ENCODE data around the gene C5orf46.
"Not testable (repeated sequence)": the region's sequence is repeated elsewhere in the genome, so short reads cannot be mapped to it uniquely, and the experiment has no call there.

C5orf46 gene

DNA sequence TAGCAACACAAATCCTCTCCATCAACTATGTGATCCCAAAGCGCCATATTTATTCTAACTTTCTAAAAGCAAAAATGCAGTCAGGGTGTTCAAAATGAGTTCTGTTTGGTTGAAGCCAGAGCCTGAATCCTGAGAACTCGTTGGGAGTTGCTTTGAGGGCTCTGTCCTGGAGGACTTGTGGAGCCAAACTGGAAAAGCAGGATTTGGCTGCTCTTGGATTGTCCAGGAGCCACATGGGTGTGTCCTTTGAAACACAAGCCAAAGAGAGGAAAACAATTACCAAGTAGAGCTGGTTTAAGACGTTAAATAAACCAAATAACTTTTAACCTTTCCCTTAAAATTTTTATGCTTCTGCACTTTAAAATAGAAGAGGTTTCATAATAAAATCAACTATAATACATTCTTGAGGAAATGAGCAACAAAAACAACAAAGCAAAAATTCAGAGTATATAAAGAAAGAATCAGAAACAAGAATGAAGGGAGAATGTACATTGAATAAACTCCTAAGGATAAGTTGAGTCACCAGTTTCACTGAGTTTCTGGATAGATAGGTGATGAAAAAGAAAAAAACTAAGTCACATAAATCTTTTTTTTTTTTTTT lies 13.5 kb downstream of the C5orf46 start:
- no peak for DNase-seq

DNA sequence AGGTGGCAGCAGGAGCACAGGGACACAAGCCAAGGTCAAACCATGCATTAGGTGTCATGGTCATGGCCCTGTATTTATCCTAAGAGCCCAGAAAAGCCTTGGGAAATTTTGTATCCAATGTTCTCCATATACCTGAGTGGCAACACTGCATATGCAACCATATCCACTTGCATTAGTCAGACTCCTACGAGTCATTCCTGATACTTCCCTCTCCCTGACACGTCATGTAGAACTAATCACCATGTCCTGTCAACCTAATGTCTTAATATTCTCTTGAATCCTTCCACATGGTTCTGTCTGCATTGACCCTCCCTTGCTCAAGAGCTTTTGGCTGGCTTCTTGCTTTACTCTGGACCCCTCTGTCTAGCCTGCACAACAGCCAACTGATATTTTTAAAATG lies 18.4 kb downstream of the C5orf46 start:
- DNase-seq, result no peak

DNA sequence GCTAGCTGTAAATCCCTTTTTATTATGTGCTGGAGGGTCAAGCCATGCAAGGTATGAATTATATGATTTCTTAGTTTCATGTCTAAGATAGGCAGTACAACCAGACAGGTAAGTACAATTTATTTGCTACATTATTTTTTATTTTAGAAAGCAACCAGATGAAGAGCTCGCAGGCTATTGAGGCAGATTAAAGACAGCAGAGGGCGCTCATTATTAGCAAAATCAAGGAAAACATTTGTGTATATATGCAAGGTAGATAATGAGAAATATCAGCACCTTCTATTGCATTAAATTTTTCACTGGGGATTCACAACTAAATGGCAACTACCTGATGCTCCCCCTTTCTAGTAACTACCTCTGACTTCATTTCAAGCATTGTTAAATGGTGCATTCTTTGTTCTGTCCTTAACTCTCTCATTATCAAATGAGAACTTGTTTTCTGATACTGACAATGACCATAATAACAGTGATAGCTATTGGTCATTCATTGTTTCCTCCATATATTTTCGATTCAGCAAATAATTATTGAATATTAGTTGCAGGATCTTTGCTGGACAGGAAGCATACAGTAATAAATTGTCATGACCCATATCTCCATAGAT lies 19.2 kb downstream of the C5orf46 start:
- peak in 1 of 2 experiments; percentile 30 for DNase-seq

DNA sequence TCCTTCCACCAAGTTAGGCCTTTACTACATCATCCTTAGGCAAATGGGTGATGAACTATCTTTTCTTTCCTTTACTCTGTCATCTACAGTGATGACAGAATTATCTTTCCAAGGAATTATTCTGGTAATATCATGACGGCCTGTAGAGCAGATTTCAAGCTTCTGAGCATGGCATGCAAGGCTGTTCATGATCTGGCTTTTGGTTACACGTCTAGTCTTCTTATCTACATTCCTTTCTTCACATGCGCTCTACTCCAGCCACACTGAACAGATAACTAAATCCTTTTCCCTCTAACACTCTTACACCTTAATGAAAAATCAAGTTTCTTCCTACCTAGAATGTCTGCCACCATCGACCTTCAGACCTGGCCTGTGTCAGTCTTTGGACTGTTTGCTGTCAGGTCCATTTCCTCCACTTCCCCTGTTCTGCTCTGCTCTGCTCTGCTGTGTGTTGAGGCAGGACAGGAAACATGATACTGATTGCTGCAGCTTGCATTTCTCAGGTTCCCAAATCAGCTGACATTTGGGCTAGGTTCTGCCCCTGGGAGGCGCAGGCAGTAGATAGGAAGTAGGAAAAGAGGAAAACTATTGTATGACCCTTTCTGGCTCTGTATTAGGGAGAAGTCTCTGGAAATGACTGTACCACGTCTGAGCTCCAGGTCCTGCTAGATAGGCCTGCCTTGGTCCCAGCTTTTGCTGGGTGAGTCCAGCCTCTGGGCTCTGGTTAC lies 23.6 kb downstream of the C5orf46 start:
- DNase-seq, result no peak

DNA sequence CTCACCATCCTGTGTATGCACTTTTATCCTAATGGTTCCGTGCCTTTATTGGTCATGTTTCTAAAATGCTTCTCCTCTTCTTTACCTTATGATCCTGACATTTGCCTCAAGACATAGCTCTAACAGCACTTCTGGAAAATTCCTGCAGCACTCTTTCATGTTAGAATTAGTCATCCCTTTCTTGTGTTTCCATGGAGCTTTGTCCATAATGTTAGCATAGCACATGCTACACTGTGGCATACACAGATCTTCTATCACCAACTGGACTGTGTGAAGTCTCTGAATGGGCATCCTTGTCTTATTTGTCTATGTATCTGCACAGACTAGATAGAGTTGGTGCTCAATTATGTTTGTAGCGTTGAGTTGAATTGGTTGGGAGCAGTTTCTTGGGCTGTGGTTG lies 25.9 kb downstream of the C5orf46 start:
- DNase-seq, result no peak

DNA sequence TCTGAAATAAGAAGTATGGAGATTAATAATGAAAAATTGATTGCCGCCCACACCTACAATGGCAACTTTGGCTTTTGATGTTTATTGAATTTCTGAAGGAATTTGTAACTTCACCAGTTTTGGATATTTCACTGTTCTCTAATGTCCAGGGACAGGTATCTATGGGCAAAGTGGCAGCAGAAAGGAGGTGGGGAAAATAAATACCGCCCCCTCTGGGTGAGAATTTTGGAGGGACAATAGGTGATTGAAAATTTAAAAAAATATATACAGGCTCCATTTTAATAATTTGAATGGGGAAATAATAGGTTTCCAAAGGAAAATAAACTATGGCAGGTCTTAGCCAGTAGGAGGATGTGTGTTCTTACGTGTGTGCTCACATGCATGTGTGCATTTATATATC lies 26.6 kb downstream of the C5orf46 start:
- no peak for DNase-seq

DNA sequence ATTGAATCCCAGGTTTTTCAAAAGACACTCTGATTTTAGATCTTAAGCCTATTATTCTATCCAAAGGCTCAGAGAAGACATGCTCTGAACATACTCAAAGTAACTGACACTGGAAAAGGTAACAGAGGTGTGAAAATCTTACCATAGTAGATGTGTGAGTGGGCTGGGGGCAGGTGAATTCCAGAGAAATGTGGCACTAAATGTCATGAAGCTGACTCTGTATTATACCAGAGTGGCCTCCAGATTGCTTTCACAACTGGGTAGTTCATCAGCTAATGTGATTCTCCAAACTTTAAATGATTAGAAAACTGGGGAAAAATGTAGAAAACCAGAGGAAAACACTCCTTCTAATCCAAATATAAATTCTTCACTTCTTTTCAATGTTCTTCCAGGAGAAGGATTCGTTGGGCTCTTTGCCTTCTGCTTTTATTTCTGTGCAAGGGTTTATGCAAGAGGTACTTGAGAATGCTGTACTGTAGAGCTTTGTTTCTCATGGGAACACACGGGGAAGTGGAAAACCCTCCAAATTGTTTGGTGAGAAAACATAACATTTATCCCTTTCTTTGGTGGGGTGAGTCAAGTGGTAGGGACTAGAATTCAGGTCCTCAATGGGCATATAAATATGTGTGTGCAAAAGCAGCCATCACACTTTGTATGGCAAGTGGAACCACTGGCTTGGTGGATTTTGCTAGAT lies 28.1 kb downstream of the C5orf46 start, which contains the start of gene SCGB3A2:
SCGB3A2 (plus strand) TSS at position 646 of the 694 bp plus-strand sequence. CDS start 93 bp downstream, outside the sequence.
- DNase-seq, result no peak

DNA sequence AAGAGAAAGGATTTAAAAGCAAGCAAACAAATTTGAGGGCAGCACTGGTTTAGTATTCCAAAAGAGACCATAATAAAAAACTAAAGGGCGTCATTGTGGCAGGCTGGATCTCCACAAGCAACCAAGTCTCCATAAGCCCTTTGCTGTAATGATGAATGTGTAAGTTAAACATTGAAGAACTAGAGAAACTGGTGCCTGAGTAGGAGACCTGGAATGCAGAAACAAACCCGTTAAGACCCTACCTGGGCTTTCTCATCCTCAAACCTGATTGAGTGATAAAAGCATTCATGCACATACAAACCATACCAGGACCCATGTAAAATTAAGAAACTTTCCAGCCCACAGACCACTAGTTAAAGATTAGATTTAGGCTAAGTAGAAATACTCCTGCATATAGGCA lies 29.7 kb downstream of the C5orf46 start:
- no peak for DNase-seq

DNA sequence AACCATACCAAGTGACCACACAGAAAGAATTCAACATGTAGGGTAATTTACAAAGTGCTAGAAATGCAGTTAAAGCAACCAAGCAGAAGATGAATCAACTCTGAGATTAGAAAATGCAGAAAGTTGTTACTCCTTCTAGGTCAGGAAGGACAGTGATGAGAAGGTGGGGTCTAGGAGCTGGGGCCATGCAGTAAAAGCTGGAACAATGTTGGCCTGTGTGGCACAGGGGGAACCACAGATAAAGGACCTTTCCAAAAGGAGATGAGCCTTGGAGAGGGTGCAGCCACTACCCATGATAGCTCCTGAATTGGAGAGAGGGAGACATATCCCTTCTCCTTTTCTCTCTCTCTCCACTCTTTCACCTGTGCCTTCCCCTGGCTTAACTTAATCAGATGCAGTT lies 30.2 kb downstream of the C5orf46 start:
- DNase-seq, result no peak

DNA sequence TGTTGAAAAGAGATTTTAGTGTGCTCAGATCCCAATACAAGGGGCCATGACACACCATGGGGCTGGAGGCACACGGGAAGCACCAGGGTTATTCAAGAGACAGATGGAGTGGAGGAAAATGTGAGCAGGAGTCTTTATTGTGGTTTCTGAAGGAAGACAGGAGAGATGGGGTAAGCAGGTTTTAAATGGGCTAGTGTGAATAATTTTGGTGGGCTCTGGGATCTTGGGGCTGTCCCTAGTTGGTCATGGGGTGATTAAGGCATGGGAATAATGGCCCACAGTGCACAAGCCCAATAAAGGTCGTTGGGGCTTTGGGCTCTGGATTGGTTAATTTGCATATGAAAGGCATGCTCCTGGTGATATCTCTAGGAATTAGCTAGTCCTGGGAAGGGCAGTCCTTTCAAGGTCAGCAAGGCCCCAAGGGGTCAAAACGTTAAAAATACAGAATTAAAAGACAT lies 31.4 kb downstream of the C5orf46 start:
- no peak for DNase-seq

DNA sequence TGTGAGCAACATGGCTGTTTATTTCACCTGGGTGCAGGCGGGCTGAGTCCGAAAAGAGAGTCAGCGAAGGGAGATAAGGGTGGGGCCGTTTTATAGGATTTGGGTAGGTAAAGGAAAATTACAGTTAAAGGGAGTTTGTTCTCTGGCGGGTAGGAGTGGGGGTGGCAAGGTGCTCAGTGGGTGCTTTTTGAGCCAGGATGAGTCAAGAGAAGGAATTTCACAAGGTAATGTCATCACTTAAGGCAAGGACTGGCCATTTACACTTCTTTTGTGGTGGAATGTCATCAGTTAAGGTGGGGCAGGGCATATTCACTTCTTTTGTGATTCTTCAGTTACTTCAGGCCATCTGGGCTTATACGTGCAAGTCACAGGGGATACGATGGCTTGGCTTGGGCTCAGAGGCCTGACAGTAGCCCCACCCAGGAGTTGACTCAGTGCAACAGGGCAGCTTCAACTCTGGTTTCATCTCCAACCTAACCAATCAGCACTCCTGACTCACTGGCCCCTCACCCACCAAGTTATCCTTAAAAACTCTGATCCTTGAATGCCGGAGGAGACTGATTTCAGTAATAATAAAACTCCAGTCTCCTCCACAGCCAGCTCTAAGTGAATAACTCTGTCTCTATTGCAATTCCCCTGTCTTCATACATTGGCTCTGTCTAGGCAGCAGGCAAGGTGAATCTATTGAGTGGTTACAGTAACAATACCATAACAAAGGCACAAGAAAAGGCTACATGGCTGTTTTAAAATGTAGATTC lies 32.0 kb downstream of the C5orf46 start:
- DNase-seq, result not testable (repeated sequence)

DNA sequence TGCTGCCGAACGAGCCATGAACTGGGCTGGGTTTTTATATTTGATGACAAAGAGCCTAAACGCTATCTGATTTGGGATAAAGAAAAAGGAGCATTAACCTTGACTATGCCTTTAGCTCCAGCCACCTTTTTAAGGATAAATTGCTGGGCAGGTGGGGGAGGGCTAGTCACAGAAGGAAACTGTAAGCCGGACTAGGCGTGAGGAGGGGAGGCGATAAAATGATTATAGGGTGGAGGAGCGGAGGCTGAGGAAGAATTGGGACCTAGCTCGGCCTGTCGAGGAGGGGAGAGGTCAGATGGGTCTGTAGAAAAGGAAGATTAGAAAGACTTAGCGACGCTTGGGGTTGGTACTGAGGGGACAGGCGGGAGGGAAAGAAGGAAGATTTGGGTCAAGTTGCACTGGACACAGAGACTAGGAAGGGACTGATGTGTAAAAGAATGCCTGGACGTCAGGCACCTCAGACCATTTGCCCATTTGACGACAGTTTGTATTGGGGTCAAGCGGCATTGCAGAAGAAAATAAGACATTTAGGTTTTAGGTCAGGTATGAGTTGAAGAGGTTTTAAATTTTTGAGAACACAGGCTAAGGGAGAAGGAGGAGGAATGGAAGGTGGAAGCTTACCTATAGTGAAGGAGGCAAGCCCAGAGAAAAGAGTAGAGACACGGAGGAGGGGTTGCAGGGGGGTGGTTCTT lies 33.4 kb downstream of the C5orf46 start:
- DNase-seq, result not testable (repeated sequence)

DNA sequence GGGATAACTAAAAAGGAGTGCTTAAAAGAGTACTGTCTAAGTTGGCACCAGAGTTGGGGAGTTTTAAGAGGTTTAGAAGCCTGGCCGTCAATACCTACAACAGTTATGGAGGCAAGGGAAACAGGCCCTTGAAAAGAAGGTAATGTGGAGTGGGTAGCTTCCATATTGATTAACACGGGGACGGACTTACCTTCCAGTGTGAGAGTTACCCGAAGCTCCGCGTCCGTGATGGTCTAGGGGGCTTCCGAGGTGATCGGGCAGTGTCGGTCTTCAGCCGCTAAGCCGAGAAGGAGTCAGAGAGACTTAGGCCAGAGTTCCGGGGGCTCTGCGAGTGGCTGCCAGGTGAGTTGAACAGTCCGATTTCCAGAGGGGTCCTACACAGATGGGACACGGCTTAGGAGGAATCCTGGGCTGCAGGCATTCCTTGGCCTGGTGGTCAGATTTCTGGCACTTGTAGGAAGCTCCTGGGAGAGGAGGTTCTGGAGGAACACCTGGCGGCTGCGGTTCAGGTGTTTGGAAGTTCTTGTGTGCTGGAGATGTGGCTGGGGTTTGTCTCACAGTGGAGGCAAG lies 34.3 kb downstream of the C5orf46 start:
- not testable (repeated sequence) for DNase-seq

DNA sequence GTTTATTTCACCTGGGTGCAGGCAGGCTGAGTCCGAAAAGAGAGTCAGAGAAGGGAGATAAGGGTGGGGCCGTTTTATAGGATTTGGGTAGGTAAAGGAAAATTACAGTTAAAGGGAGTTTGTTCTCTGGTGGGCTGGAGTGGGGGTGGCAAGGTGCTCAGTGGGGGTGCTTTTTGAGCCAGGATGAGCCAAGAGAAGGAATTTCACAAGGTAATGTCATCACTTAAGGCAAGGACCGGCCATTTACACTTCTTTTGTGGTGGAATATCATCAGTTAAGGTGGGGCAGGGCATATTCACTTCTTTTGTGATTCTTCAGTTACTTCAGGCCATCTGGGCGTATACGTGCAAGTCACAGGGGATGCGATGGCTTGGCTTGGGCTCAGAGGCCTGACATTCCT lies 36.4 kb downstream of the C5orf46 start:
- not testable (repeated sequence) for DNase-seq

DNA sequence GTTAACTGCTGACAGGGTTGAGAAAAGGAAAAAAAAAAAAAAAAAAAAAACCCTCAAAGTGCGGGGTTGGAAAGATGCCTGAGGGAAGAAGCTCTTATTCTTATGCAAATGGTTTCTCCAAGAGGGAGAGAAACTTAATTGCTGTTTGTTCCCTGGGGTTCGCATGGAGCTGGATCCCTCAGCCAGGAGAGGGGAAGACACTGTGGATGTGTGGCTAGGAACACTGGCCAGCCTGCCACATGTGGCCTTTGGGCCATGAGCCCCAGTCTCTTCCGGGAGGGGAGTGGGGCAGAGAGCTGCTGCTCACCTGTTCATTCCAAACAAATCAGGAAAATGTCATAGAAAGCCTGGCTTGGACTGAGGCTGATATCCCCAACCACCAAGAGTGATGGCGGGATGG lies 37.2 kb downstream of the C5orf46 start:
- DNase-seq, result no peak

DNA sequence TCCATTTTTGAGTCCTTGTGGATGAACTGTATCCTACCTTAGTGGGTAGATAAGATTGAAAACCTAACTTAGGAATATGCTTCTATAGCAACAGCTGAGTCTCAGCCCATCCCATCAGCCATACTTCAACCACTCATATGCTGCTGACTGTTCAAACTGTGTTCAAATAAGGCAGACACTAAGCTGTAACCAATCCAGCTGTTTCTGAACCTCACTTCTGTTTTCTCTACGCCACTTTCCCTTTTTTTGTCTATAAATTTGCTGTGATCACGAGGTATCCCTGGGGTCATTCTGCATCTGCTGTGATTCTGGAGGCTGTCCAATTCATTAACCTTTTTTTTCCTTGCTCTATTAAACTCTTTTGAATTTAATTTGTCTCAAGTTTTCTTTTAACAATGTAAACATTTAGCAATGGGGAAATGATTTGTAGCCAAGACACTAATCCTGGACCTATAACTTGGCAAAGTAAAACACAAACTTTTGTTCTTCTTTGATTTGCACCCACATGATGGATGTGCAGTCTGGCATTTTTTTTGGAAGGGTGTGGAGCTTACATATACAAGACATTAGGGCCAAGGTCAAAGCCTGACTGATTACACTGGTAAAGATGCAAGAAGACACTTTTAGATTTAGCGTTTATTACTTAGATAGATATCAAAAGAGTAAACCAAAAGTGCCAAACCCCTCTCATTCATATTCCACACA lies 42.7 kb downstream of the C5orf46 start:
- no peak for DNase-seq

DNA sequence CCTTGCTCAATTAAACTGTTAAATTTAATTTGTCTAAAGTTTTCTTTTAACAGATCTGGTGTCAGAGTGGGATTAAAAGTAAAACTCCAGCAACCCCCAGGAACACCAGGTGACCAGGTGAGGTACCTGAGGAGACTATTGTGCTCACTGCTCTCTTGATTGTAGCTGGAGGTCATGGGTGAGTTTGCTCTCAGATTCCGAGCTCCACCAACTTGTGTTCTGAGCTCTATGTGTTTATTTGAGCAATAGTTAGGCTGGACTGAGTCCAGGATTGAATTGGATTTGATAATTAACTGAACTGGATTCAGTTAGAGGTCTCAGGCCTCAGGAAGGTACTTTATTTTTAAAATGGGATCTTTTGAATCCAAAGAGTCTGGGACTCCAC lies 45.7 kb downstream of the C5orf46 start:
- no peak for DNase-seq

DNA sequence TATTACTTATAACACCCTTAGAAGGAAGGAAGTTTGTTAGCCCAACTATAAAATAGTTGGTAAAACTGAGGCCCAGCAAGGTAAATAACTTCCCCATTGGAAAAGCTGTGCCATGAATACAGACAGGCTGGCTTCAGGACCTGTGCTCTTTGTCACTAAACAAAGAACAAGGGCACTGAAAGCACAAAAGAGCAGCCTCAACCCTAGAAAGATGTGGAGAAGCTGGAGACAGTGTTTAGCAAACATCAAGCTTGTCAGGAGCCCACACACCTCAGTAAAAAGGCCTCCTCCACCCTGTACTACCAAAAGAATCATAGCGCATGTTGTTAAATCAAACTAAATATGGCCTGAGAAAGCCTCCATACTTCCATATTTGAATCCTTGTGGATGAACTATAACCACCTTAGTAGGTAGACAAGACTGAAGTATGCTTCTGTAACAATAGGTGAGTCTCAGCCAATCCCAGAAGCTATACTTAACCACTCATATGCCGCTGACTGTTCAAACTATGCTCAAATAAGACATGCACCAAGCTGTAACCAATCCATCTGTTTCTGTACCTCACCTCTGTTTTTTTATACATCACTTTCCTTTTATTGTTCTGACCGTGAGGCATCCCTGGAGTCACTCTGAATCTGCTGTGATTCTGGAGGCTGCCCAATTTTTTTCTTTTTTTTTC lies 46.2 kb downstream of the C5orf46 start:
- DNase-seq, result no peak

DNA sequence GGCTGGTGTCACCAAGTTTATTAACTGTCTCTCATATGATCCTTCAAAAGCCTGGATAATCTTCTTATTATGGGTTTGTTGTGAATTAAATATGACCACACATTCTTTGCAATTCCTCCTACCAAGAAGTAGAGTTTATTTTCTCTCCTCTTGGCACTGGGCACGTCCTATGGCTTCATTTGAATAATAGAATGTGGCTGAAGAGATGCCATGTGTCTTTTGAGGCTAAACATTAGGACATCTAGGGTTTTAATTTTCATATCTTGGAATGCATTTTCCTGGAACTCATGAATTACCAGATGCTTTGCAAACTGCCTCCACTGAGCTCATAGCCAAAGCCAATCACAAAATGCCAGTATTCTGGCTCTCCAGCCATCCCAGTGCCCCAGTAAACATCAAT lies 47.8 kb downstream of the C5orf46 start:
- no peak for DNase-seq

Data from cerebellar nuclear complex (tissue), 1 donor.